GM19035 (cell line): ENCODE results near the gene WDR31.
A peak's percentile ranks its signal among the peaks of the same experiment; 100 is the strongest.
"Not testable (repeated sequence)": the region's sequence is repeated elsewhere in the genome, so short reads cannot be mapped to it uniquely, and the experiment has no call there.

Experiments
- ATAC-seq: cut with Tn5 transposase; IDR thresholded peaks from one replicate; pipeline ENCODE4 v1.9.1; 2021; ENCODE audit not compliant: unreplicated experiment

Gene WDR31

DNA sequence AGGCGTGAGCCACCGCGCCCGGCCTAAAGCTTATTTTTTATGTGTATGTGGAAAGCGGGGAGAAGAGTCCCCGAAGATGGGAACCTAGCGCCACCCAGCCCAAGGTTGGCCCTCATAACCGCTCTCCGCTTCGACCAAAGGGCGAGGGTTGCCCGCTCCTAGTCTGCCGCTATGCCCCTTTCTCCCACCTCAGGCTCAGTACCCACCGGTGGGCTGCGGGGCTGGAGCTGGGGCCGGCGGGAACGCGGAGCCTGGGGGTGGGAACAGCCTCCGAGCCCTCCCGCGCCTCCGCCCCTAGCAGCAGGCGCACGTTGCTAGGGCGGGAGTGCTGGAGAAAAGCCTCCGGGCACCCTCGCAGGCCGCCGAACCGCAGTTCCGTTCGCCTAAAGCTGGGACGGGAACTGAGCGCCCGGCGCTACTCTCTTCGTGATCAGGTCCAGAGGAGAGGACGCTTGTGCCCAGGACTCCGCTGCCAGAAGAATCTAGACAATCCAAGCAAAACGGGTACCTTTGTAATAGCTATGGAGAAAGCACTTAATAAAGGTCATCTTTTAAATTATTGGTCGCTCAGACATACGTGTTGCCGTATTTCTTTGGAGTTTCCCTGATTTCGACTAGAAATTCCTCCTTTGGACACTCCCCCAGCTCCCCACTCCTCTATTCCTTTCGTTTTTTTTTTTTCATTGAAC is at the start of gene WDR31:
Gene WDR31 (minus strand): TSS at position 265 of the 689 bp plus-strand sequence. CDS start 8,253 bp downstream, outside the sequence.
- ATAC-seq, result peak; percentile 97

DNA sequence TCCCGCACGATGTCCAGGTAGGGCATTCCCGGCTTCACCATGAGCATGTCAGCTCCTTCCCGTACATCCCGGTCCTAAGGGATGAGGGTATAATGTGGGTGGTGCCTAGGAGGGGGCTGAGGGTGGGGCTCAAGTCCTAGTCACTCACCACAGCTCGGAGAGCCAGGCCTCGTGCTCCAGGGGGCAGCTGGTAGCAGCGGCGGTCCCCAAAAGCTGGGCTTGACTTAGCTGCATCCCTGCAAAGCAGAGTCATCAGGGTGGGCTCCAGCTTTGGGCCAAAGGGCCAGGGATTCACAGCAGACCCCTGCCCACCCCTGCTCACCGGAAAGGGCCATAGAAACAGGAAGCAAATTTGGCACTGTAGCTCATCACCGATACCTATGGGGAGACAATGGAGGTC is 49.4 kb upstream of the WDR31 start:
- no peak for ATAC-seq

DNA sequence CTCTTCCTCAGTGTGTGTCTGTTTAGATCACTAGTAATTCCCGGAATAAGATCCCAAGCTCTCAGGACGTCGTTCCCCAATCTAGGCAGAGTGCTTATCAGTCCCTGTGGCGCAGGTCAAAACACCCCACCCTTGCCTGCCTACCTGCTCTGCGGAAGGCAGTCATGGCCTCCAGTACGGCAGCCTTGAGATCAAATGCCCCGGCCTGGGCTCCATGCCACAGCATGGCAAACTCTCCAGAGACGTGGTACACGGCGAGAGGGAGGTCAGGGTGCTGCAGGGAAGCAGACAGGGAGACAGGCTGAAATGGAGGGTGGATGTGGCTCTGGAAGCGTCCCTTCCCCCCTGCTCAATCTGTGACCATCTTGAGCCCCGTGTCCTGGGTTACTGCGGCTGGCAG is 48.8 kb upstream of the WDR31 start:
- no peak for ATAC-seq

DNA sequence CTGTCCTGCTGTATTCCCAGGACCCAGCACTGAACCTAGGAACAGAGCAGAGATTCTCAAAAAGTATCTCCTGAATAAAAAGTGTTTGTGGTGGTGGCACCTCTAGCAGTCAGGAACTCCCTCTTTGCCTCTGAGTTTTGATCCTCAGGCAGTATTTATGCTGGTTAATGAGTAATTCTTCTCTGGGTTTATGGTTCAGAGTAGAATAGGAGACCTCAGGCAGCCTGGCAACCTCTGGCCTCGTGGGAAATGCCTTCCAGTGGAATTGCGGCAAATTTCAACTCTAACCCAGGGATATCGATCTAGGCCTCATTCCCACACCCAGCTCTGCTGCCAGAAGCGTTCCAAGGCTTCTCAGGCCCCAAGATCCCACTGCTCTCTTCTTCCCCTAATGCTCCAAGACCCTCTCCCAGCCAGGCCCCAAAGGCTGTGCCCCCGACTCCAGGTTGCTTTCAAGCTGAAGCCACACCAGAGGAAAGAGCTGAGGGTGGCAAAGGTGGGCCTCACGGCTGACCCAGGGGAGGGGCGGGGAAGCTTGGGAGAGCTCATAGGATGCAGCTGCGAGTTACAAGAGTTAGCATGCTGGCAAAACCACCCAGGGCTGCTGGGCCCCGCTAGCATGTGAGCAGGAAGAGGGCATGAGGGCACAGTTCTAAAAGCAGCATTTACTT is 47.6 kb upstream of the WDR31 start:
- no peak for ATAC-seq

GRCh38 chr9:113386571-113387393 is 46.7 kb upstream of the WDR31 start:
- no peak for ATAC-seq

- no peak for ATAC-seq
These were observed 41.9 kb upstream of the WDR31 start for GRCh38 chr9:113381909-113382411.

DNA sequence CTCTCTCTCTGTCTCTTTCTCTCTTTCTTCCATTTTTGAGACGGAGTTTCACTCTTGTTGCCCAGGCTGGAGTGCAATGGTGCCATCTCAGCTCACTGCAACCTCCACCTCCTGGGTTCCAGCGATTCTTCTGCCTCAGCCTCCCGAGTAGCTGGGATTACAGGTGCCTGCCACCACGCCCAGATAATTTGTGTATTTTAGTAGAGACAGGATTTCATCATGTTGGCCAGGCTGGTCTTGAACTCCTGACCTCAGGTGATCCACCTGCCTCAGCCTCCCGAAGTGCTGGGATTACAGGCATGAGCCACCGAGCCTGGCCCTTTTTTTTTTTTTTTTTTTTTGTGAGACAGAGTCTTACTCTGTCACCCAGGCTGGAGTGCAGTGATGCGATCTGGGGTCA is 41.4 kb upstream of the WDR31 start:
- ATAC-seq, result not testable (repeated sequence)

DNA sequence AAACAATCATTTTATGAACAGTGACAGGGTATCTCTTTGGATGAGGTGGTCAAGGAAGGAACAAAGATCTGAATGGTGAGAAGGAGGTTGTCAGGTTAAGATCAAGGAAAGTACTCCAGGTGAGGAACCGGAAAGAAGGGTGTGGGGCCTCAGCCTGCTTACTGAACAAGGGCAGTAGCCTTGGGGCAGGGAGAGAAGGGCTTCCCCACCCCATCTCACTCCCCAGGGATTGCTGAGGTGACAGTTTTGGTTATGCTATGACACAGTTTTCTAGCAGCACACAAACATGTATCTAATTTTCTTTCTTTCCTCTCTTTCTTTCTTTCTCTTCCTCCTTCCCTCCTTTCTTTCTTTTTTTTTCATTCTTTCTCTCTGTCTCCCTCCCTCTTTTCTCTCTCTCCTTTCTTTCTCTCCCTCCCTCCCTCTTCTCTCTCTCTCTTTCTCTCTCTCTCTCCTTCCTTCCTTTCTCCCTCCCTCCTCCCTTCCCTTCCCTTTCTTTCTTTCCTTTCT is 40.8 kb upstream of the WDR31 start:
- ATAC-seq, result peak; percentile 43

GRCh38 chr9:113379829-113380210 is 39.7 kb upstream of the WDR31 start:
- not testable (repeated sequence) for ATAC-seq

GRCh38 chr9:113379094-113379828 is 39.2 kb upstream of the WDR31 start:
- ATAC-seq, result not testable (repeated sequence)

DNA sequence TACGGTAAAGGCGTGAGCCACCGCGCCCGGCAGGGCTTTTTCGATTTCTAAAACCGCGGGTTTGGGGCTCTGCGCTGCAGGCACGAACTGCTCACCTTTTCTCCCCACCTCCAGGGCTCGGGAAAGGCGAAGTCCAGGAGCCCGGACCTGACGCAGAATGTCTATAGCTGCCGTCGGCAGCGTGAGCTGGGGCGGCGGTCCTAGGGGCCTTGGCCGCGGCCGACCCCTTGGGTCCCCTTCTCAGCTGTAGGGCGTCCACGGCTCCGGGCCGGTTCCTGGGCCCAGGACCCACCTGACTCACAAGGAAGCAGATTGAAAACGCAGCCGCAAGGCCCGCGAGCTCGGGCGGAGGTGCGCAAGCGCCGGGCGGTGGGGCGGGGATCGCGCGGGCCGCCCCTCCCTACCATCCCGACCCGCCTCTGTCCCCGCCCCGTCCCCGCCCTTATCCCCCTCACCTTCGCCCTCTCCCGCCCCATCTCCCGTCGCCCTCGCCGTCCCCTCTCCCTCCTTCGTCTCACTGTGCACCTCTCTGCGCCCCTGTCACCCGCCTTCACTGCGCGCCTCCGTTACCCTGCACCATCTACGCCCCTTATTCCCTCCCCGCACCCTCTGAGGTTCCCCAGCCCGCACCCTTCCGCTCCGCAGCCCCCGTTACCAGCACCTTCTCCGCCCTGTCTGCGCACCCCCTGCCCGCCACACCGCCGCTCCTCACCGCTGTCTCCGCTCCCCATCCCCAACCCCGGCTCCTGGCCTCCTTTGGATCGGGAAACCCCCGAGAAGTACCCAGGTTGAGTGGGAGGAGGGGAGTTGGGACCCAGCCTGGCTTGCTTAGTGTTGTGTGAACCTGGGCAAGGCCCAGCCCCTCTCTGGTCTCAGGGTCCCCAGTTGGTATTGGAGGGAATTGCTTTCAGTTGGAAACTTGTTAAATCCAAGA is 36.8 kb upstream of the WDR31 start, which contains the start of gene HDHD3:
Gene HDHD3 (minus strand): TSS at position 353 of the 934 bp plus-strand sequence. CDS start 2,632 bp downstream, outside the sequence.
- peak; percentile 76 for ATAC-seq

- no peak for ATAC-seq
These were observed 35.3 kb upstream of the WDR31 start for GRCh38 chr9:113375057-113376023.

- no peak for ATAC-seq
These were observed 33.8 kb upstream of the WDR31 start for GRCh38 chr9:113373676-113374392.

DNA sequence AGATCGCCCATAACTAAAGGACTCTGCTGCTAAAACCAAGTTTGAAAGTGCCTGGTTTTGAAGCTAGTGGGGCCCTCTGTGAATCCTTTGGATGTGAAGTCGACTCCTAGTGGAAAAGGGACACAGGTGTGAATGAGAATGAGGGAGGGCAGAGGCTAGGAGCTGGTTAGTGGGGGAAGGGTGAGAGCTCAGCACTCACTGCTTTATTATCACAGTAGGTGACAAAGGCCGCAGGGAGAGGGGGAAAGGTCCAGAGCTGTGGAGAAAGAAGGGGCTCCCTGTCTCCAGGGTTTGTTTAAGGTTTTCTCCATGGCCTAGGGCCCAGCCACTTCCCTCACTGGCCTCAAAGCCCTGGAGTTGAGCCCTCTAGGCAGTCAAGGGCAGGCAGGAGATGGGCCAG is 33.2 kb upstream of the WDR31 start:
- ATAC-seq, result no peak

- ATAC-seq, result no peak
These were observed 32.0 kb upstream of the WDR31 start for GRCh38 chr9:113372059-113372458.

GRCh38 chr9:113370806-113371325 is 30.8 kb upstream of the WDR31 start:
- no peak for ATAC-seq

- ATAC-seq, result no peak
These were observed 29.7 kb upstream of the WDR31 start for GRCh38 chr9:113369855-113370140.
